HG02973 (cell line): ENCODE results near the gene KIAA1217.
"Not testable (repeated sequence)": the region's sequence is repeated elsewhere in the genome, so short reads cannot be mapped to it uniquely, and the experiment has no call there.

Experiments used
- ATAC-seq: cut with Tn5 transposase; IDR thresholded peaks from one replicate; pipeline ENCODE4 v1.9.1; 2021; ENCODE audit warnings: moderate library complexity; ENCODE audit not compliant: unreplicated experiment

The KIAA1217 gene

GRCh38 chr10:24462291-24462813, 253.4 kb downstream of the KIAA1217 start:
- no peak for ATAC-seq

- no peak for ATAC-seq
Observed at GRCh38 chr10:24462889-24463552, 254.1 kb downstream of the KIAA1217 start.

GRCh38 chr10:24463611-24464426, 254.9 kb downstream of the KIAA1217 start:
- peak; percentile 83 for ATAC-seq

- ATAC-seq = no peak
Observed at GRCh38 chr10:24465124-24465874, 256.4 kb downstream of the KIAA1217 start.

- no peak for ATAC-seq
Observed at GRCh38 chr10:24465891-24466818, 257.2 kb downstream of the KIAA1217 start.

GRCh38 chr10:24467136-24467535, 258.2 kb downstream of the KIAA1217 start:
- no peak for ATAC-seq

GRCh38 chr10:24467605-24468004, 258.7 kb downstream of the KIAA1217 start:
- no peak for ATAC-seq

GRCh38 chr10:24468281-24468751, 259.4 kb downstream of the KIAA1217 start:
- no peak for ATAC-seq

- ATAC-seq = no peak
Observed at GRCh38 chr10:24469993-24470392, 261.1 kb downstream of the KIAA1217 start.

GRCh38 chr10:24475598-24475997, 266.7 kb downstream of the KIAA1217 start:
- ATAC-seq = no peak

GRCh38 chr10:24476913-24477701, 268.2 kb downstream of the KIAA1217 start:
- no peak for ATAC-seq

GRCh38 chr10:24477915-24478314, 269.0 kb downstream of the KIAA1217 start:
- no peak for ATAC-seq

GRCh38 chr10:24479806-24480205, 270.9 kb downstream of the KIAA1217 start:
- ATAC-seq = no peak

- ATAC-seq = no peak
Observed at GRCh38 chr10:24480447-24480846, 271.5 kb downstream of the KIAA1217 start.

- ATAC-seq = no peak
Observed at GRCh38 chr10:24481241-24481640, 272.3 kb downstream of the KIAA1217 start.

- ATAC-seq = not testable (repeated sequence)
Observed at GRCh38 chr10:24482713-24483112, 273.8 kb downstream of the KIAA1217 start.

GRCh38 chr10:24483701-24484100, 274.8 kb downstream of the KIAA1217 start:
- ATAC-seq = no peak

- no peak for ATAC-seq
Observed at GRCh38 chr10:24484771-24485170, 275.8 kb downstream of the KIAA1217 start.

- no peak for ATAC-seq
Observed at GRCh38 chr10:24485304-24485703, 276.4 kb downstream of the KIAA1217 start.
